Parathyroid adenoma (tissue), 2 donors: ENCODE data around the gene SNRPA.
"Not testable (repeated sequence)": the region's sequence is repeated elsewhere in the genome, so short reads cannot be mapped to it uniquely, and the experiment has no call there.

Experiments used
- H2AFZ ChIP-seq: fragments of 300-600 bp; sonication (generic); one replicate; pipeline ENCODE4 v1.7.0; 2017; ENCODE audit warnings: antibody characterized with exemption, mild to moderate bottlenecking
- H3K27ac ChIP-seq: fragments of 300-600 bp; sonication (generic); one replicate; pipeline ENCODE4 v1.7.0; 2017
- H3K27me3 ChIP-seq: fragments of 300-600 bp; sonication (generic); one replicate; pipeline ENCODE4 v1.7.0; 2017; ENCODE audit warnings: low read length; ENCODE audit not compliant: control insufficient read depth, insufficient read depth
- H3K36me3 ChIP-seq: fragments of 300-600 bp; sonication (generic); one replicate; pipeline ENCODE4 v1.7.0; 2017; ENCODE audit warnings: low read length; ENCODE audit not compliant: control insufficient read depth, insufficient read depth
- H3K4me1 ChIP-seq: fragments of 300-600 bp; sonication (generic); one replicate; pipeline ENCODE4 v1.7.0; 2017; ENCODE audit warnings: control low read depth
- H3K4me2 ChIP-seq: fragments of 300-600 bp; sonication (generic); one replicate; pipeline ENCODE4 v1.7.0; 2017; ENCODE audit warnings: low read length
- H3K4me3 ChIP-seq: fragments of 300-600 bp; sonication (generic); one replicate; pipeline ENCODE4 v1.7.0; 2017; ENCODE audit warnings: low read depth, low read length
- H3K79me2 ChIP-seq: fragments of 300-600 bp; sonication (generic); one replicate; pipeline ENCODE4 v1.7.0; 2017; ENCODE audit warnings: control low read depth
- H3K9ac ChIP-seq: fragments of 300-600 bp; sonication (generic); one replicate; pipeline ENCODE4 v1.7.0; 2017; ENCODE audit warnings: mild to moderate bottlenecking
- H3K9me3 ChIP-seq: fragments of 300-600 bp; sonication (generic); one replicate; pipeline ENCODE4 v1.7.0; 2017; ENCODE audit warnings: low read length; ENCODE audit not compliant: control insufficient read depth
- TF ChIP-seq, protein P1 (sequence below): fragments of 300-600 bp; sonication (generic); IDR thresholded peaks from one replicate; pipeline ENCODE4 v1.7.0; 2017; ENCODE audit warnings: antibody characterized with exemption, mild to moderate bottlenecking
- donor health status: primary hyperparathyroidism.

The SNRPA gene

DNA sequence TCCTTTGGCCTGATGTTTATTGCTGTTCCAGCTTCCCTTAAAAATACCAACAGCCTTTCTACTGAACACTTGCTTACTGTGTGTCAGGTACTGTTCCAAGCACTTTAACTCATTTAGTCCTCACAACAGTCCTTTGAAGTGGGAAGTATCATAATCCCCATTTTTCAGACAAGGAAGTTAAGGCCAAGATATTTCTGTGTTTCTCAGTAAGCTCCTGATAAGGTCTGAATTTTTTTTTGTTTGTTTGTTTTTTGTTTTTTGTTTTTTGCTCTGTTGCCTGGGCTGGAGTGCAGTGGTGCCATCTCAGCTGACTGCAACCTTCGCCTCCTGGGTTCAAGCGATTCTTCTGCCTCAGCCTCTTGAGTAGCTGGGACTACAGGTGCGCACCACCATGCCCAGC, 7.5 kb downstream of the SNRPA start:
- Histone ChIP-seq H3K9ac (no peak overlapping the region), H3K4me3 (no peak overlapping the region), H3K27ac (no peak overlapping the region), H3K4me1 (no peaks in the 10 kb centered on the region), H3K36me3 (no peaks in the 10 kb centered on the region), H2AFZ (no peak overlapping the region), H3K79me2 (peaks cover 15% of the 10 kb centered on the region), H3K9me3 (no peaks in the 10 kb centered on the region), H3K27me3 (no peaks in the 10 kb centered on the region), H3K4me2 (no peak overlapping the region)
- TF ChIP-seq, protein P1, sequence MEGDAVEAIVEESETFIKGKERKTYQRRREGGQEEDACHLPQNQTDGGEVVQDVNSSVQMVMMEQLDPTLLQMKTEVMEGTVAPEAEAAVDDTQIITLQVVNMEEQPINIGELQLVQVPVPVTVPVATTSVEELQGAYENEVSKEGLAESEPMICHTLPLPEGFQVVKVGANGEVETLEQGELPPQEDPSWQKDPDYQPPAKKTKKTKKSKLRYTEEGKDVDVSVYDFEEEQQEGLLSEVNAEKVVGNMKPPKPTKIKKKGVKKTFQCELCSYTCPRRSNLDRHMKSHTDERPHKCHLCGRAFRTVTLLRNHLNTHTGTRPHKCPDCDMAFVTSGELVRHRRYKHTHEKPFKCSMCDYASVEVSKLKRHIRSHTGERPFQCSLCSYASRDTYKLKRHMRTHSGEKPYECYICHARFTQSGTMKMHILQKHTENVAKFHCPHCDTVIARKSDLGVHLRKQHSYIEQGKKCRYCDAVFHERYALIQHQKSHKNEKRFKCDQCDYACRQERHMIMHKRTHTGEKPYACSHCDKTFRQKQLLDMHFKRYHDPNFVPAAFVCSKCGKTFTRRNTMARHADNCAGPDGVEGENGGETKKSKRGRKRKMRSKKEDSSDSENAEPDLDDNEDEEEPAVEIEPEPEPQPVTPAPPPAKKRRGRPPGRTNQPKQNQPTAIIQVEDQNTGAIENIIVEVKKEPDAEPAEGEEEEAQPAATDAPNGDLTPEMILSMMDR, result no peak

DNA sequence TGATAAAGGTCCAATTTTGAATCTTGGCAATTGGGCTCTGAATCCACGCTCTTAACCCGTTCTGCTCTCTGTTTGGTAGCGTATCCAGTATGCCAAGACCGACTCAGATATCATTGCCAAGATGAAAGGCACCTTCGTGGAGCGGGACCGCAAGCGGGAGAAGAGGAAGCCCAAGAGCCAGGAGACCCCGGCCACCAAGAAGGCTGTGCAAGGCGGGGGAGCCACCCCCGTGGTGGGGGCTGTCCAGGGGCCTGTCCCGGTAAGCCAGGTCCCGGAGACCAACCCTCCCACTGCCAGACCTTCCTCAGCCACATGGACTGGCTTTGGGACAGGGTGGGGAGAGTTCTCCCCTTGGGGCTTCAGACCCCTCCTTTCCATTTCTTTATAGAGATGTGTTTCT, 8.3 kb downstream of the SNRPA start:
- Histone ChIP-seq H3K4me3 (no peak overlapping the region), H3K4me2 (no peak overlapping the region), H3K36me3 (no peaks in the 10 kb centered on the region), H3K27ac (no peak overlapping the region), H3K27me3 (no peaks in the 10 kb centered on the region), H3K79me2 (peaks cover 9% of the 10 kb centered on the region), H3K4me1 (no peaks in the 10 kb centered on the region), H3K9ac (no peak overlapping the region), H3K9me3 (no peaks in the 10 kb centered on the region), H2AFZ (no peak overlapping the region)
- TF ChIP-seq, protein P1, result no peak

DNA sequence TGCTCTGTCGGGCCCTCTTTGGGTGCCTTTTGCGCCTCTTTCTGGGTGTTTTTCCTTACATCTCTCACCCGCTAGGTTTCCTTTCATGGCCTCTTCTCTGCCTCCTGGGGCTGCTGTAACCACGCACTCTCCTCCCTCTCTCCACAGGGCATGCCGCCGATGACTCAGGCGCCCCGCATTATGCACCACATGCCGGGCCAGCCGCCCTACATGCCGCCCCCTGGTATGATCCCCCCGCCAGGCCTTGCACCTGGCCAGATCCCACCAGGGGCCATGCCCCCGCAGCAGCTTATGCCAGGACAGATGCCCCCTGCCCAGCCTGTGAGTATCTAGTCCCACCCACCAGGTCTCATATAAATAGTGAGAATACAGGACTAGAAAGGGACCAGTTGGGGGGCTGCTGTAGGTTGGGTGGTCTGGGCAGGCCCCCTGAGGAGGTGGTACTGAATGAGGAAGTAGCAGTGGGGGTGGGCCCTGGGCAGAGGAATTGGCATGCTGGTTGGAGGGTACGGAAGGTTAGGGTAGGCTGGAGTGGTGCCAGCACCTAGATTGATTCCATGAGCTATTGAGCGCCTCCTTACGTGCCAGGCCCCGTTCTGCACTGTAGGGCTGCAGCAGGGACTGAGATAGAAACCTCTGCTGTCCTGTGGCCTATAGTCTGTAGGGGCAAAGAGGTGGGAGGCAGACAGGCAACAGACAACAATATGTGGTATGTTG, 11.9 kb downstream of the SNRPA start:
- no peak overlapping the region for H3K4me3 ChIP-seq
- H2AFZ ChIP-seq, result no peak overlapping the region
- H3K4me2 ChIP-seq, result no peak overlapping the region
- no peak overlapping the region for H3K27ac ChIP-seq
- no peaks in the 10 kb centered on the region for H3K79me2 ChIP-seq
- TF ChIP-seq, protein P1, result no peak
- H3K4me1 ChIP-seq, result no peaks in the 10 kb centered on the region
- H3K27me3 ChIP-seq, result no peaks in the 10 kb centered on the region
- H3K36me3 ChIP-seq, result no peaks in the 10 kb centered on the region
- no peaks in the 10 kb centered on the region for H3K9me3 ChIP-seq
- H3K9ac ChIP-seq, result no peak overlapping the region

DNA sequence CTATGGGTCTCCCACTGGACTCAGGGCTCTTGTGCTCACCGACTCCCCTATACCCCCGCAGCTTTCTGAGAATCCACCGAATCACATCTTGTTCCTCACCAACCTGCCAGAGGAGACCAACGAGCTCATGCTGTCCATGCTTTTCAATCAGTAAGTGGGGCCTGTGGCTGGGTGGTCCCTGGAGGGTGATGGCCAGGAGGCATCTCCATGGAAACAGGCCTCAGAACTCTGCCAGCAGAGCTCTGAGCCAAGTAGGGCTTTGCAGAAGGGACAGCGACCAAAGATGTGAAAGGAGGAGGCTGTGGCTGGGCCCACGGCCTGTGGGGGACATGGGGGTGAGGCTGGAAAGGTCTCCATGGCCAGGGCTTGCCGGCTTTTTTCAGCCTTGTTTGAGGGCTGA, 12.5 kb downstream of the SNRPA start:
- TF ChIP-seq, protein P1, result no peak
- Histone ChIP-seq H3K4me2 (no peak overlapping the region), H2AFZ (no peak overlapping the region), H3K4me3 (no peak overlapping the region), H3K4me1 (no peaks in the 10 kb centered on the region), H3K27me3 (no peaks in the 10 kb centered on the region), H3K9ac (no peak overlapping the region), H3K9me3 (no peaks in the 10 kb centered on the region), H3K36me3 (no peaks in the 10 kb centered on the region), H3K27ac (no peak overlapping the region), H3K79me2 (no peaks in the 10 kb centered on the region)

DNA sequence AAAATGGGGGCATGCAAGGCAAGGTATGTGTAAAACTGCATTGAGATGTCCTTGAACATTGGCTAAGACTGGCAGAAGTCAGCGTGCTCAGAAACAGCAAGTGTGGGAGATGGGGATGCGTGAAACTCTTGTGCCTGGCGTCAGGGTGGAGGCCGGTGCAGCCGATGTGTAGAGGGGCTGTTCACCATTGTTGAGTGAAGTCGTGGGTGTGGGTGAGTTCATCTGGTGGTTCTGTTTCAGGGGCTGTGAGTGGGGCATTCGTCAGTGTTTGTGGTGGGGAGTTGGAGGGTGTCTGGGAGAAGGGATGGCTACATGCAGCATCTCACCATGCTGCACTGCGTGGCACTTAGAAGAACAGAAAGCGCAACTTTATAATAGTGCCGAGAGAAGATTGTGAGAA, 13.0 kb downstream of the SNRPA start:
- Histone ChIP-seq H3K27ac (no peak overlapping the region), H3K4me3 (no peak overlapping the region), H2AFZ (no peak overlapping the region), H3K27me3 (no peaks in the 10 kb centered on the region), H3K79me2 (no peaks in the 10 kb centered on the region), H3K4me2 (no peak overlapping the region), H3K36me3 (no peaks in the 10 kb centered on the region), H3K9ac (no peak overlapping the region), H3K4me1 (no peaks in the 10 kb centered on the region), H3K9me3 (no peaks in the 10 kb centered on the region)
- TF ChIP-seq, protein P1, result no peak

DNA sequence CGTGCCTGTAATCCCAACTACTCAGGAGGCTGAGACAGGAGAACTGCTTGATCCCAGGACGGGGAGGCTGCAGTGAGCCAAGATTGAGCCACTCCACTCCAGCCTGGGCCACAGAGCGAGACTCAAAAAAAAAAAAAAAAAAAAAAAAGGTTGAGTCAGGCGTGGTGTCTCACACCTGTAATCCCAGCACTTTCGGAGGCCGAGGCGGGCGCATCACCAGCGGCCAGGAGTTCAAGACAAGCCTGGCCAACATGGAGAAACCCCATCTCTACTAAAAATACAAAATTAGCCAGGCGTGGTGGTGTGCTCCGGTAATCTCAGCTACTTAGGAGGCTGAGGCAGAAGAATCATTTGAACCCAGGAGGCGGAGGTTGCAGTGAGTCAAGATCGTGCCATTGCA, 15.4 kb downstream of the SNRPA start:
- H3K27ac ChIP-seq, H2AFZ ChIP-seq, H3K9ac ChIP-seq, H3K27me3 ChIP-seq, H3K4me1 ChIP-seq, H3K4me3 ChIP-seq, H3K36me3 ChIP-seq, H3K79me2 ChIP-seq, H3K4me2 ChIP-seq, H3K9me3 ChIP-seq: not testable (repeated sequence)
